Common myeloid progenitor, CD34-positive (primary cell): ENCODE data around the gene CCR3.

Experiments
- CTCF ChIA-PET: fragments of 350-600 bp; sonication (Branson Sonifier 250); formaldehyde crosslinking; loops from one replicate; lab custom pipeline; 2021; ENCODE audit warnings: antibody characterized with exemption; lab: Charles Lee
- POLR2A ChIA-PET: fragments of 350-600 bp; sonication (Branson Sonifier 250); formaldehyde crosslinking; loops from one replicate; lab custom pipeline; 2021; ENCODE audit warnings: antibody characterized with exemption; lab: Charles Lee
- DNase-seq, 3 donors: peaks; one replicate each; pipeline versions ENCODE4 v3.0.0 to v3.0.0-alpha.2; 2013
- H3K27ac ChIP-seq, 2 experiments: 1 replicate in 1 of 2; 2 replicates in 1 of 2; pipeline ENCODE4 v1.7.0; 2013; ENCODE audit warnings: inconsistent platforms in 2 of 2, low read length in 2 of 2, mild to moderate bottlenecking in 2 of 2, low read depth in 1 of 2, moderate library complexity in 1 of 2; ENCODE audit not compliant: severe bottlenecking in 2 of 2, insufficient read depth in 1 of 2, poor library complexity in 1 of 2
- H3K27me3 ChIP-seq, 5 experiments: replicated peaks in 2 of 5; 1 replicate in 3 of 5; 2 replicates in 2 of 5; pipeline versions ENCODE4 v1.6.1 to v1.7.0; 2013; ENCODE audit warnings: low read length in 4 of 5, mild to moderate bottlenecking in 2 of 5, moderate library complexity in 2 of 5, inconsistent platforms in 1 of 5; ENCODE audit not compliant: insufficient read depth in 5 of 5, control insufficient read depth in 4 of 5
- H3K36me3 ChIP-seq, 4 experiments: 1 replicate in 2 of 4; 2 replicates in 2 of 4; pipeline versions ENCODE4 v1.6.1 to v1.7.0; 2013; ENCODE audit warnings: low read length in 3 of 4, control low read depth in 1 of 4, mild to moderate bottlenecking in 1 of 4; ENCODE audit not compliant: control insufficient read depth in 4 of 4, insufficient read depth in 4 of 4
- H3K4me1 ChIP-seq, 4 experiments: 1 replicate in 3 of 4; 2 replicates in 1 of 4; pipeline versions ENCODE4 v1.6.1 to v1.7.1; 2013; ENCODE audit warnings: low read length in 3 of 4, mild to moderate bottlenecking in 3 of 4, control low read depth in 1 of 4, inconsistent platforms in 1 of 4, moderate library complexity in 1 of 4; ENCODE audit not compliant: control insufficient read depth in 4 of 4, insufficient read depth in 4 of 4; ENCODE audit errors: control extremely low read depth in 1 of 4
- H3K4me3 ChIP-seq, 7 experiments: 1 replicate in 4 of 7; 2 replicates in 3 of 7; pipeline versions ENCODE4 v1.5.1 to v1.7.0; 2013; ENCODE audit warnings: mild to moderate bottlenecking in 7 of 7, low read length in 6 of 7, moderate library complexity in 6 of 7, inconsistent platforms in 2 of 7, low read depth in 2 of 7, control low read depth in 1 of 7; ENCODE audit not compliant: insufficient read depth in 4 of 7, control insufficient read depth in 1 of 7; ENCODE audit errors: extremely low read depth in 1 of 7
- H3K9me3 ChIP-seq, 5 experiments: 1 replicate in 4 of 5; 2 replicates in 1 of 5; pipeline versions ENCODE4 v1.6.1 to v1.7.1; 2013; ENCODE audit warnings: low read length in 4 of 5, mild to moderate bottlenecking in 2 of 5, inconsistent platforms in 1 of 5, low read depth in 1 of 5, moderate library complexity in 1 of 5; ENCODE audit not compliant: control insufficient read depth in 4 of 5, insufficient read depth in 2 of 5; ENCODE audit errors: control extremely low read depth in 1 of 5
- WGBS: methylation state at CpG from one replicate; pipeline ENCODE4 v1.1.5; 2013; ENCODE audit not compliant: insufficient coverage; 5-methylcytosine and 5-hydroxymethylcytosine counted together

CCR3 gene

DNA sequence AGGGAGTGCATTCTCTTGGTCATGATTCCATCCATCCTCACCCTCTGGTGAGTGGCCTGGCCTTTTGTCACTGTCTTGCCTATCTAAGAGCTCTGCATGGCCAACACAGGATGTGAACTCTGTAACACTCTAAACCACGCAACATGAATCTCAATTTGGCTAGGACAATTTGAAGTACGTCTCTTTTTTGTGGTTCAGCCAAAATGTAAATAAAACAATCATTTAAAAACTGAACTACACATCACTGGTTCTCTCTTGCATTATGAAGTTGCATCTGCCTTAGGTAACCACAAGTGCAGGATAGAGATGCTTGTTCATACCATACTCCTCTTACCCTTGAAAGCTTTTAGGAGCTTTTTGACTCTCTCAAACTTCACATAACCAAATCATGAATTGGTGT is 27.3 kb downstream of the CCR3 start:
- no peaks in the 10 kb centered on the region for H3K36me3 ChIP-seq
- H3K4me1 ChIP-seq = peaks cover 0 to 3% (median 0%) of the 10 kb centered on the region in 4 experiments
- DNase-seq = peak in 1 of 3 donors; percentile 28
- ChIA-PET CTCF (interaction anchor here (1.5 kb wide), 1 partner anchor 95 kb away, joined by 3 read pairs; no protein-coding TSS in a partner anchor), POLR2A (no interaction called here)
- 52% methylated on average over 2 of the region's 2 CpGs for WGBS
- H3K4me3 ChIP-seq = no peak overlapping the region
- no peaks in the 10 kb centered on the region for H3K9me3 ChIP-seq
- H3K27ac ChIP-seq = no peak overlapping the region
- H3K27me3 ChIP-seq = no peaks in the 10 kb centered on the region

DNA sequence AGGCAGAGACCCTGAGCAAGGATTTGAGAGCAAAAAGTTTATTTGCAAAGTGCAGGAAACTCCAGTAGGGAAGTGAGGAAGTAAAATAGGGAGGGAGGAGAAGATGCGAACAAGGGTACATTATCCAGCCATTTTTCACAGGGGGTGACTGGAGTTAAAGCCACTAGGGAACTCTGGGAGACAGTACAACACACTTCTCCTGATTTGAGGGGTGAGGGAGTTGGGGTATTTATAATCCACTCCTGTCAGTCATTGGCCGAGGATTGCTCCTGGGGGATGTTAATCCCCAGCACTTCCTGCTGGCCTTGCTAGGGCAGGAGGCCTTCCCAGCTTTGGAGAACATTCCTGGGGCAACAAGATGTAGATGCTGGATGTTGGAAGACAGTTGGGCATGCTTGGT is 28.2 kb downstream of the CCR3 start:
- no peak for DNase-seq
- Histone ChIP-seq H3K27ac (no peak overlapping the region), H3K9me3 (no peaks in the 10 kb centered on the region), H3K27me3 (no peaks in the 10 kb centered on the region), H3K4me3 (no peak overlapping the region), H3K4me1 (peaks cover 0 to 3% (median 0%) of the 10 kb centered on the region in 4 experiments), H3K36me3 (no peaks in the 10 kb centered on the region)
- CTCF ChIA-PET = interaction anchor here (1.5 kb wide), 2 partner anchors 94 to 101 kb away, joined by 3 read pairs; no protein-coding TSS in a partner anchor
- WGBS = 96% methylated on average over 2 of the region's 2 CpGs
- POLR2A ChIA-PET = no interaction called here

DNA sequence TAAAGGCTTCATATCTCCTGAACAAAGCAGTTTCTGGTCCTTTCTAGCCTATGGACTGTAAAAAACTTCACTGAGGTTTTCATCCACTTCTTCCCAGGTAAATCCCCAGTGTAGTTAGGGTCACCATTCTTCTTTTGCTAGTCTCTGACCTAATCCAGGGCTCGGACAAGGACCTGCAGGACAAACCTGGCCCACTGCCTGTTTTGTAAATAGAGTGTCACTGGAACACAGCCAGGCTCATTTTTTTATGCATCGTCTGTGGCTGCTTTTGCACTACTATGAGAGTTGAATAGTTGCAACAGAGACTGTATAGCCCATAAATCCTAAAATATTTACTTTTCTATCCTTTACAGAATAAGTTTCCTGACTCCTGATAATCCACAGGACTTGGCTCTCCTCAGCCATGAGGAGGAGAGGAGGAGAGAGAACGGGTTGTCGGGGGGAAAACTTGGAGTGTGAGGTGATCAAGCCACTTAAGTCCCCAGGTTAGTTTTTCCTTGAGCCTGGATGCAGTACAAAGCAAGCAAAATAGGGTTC is 29.0 kb downstream of the CCR3 start:
- H3K27me3 ChIP-seq = no peaks in the 10 kb centered on the region
- no peak overlapping the region for H3K27ac ChIP-seq
- ChIA-PET CTCF (interaction anchor here (1.1 to 1.5 kb wide), 2 partner anchors 101 to 174 kb away, joined by 3 read pairs; no protein-coding TSS in a partner anchor), POLR2A (no interaction called here)
- no peak overlapping the region for H3K4me3 ChIP-seq
- H3K9me3 ChIP-seq = no peaks in the 10 kb centered on the region
- H3K36me3 ChIP-seq = no peaks in the 10 kb centered on the region
- 100% methylated on average over 1 of the region's 4 CpGs for WGBS
- peaks cover 0 to 3% (median under 1%) of the 10 kb centered on the region in 4 experiments for H3K4me1 ChIP-seq
- DNase-seq = no peak

- Histone ChIP-seq H3K36me3 (no peaks in the 10 kb centered on the region), H3K9me3 (no peaks in the 10 kb centered on the region), H3K27me3 (no peaks in the 10 kb centered on the region), H3K4me3 (no peak overlapping the region), H3K4me1 (peaks cover 0 to 8% (median 1%) of the 10 kb centered on the region in 4 experiments), H3K27ac (no peak overlapping the region)
- ChIA-PET CTCF (interaction anchor here (1.1 to 1.5 kb wide), 3 partner anchors 97 to 174 kb away, joined by 3 read pairs; no protein-coding TSS in a partner anchor), POLR2A (no interaction called here)
- WGBS = 100% methylated on average over 4 of the region's 4 CpGs
- DNase-seq = no peak
These were observed 29.8 kb downstream of the CCR3 start for GRCh38 chr3:46272028-46272451.

GRCh38 chr3:46276497-46277099 is 34.3 kb downstream of the CCR3 start:
- peak; percentile 67 to 76 (median 73) for DNase-seq
- POLR2A ChIA-PET = interaction anchor here (0.6 kb wide), 2 partner anchors 15 to 99 kb away, joined by 3 to 4 read pairs; no protein-coding TSS in a partner anchor
- CTCF ChIA-PET = interaction anchor here (0.8 to 2.7 kb wide), 23 partner anchors 10 to 193 kb away, joined by 3 to 20 read pairs (median 3); partner anchors contain the start of genes CCR3 and CCR5

DNA sequence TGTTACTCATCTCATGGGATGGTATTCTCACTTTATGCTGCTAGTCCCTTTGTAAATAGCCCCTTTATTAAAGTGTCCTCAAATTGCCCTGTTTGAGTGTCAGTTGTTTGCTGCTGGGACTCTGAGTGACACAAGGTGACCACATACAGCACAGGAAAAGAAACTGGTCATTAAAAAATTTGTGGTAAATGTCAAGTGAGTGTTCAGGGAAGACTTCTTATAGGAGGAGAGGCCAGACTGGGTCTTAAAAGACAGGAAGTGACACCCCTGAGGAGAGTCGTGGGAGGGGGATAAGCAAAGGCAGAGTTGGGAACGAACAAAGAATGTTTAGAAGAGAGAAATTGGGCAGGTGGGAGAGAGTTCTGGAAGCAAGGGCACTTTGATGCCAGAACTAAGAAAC is 35.2 kb downstream of the CCR3 start:
- Histone ChIP-seq H3K27ac (no peak overlapping the region), H3K27me3 (no peaks in the 10 kb centered on the region), H3K9me3 (peaks cover 3 to 10% (median 5%) of the 10 kb centered on the region in 5 experiments), H3K4me3 (no peak overlapping the region), H3K4me1 (peaks cover 0 to 12% (median 3%) of the 10 kb centered on the region in 4 experiments), H3K36me3 (no peaks in the 10 kb centered on the region)
- WGBS = 34% methylated on average over 2 of the region's 2 CpGs
- POLR2A ChIA-PET = no interaction called here
- DNase-seq = no peak
- CTCF ChIA-PET = interaction anchor here (1.4 to 1.8 kb wide), 5 partner anchors 17 to 91 kb away, joined by 3 to 14 read pairs (median 3); partner anchors contain the start of gene CCR3

More at GRCh38 chr3:46276497-46277099, 34.3 kb downstream of the CCR3 start:
- peaks cover 0 to 12% (median 3%) of the 10 kb centered on the region in 4 experiments for H3K4me1 ChIP-seq
- WGBS = 44% methylated on average over 5 of the region's 9 CpGs
- peaks cover 3 to 10% (median 5%) of the 10 kb centered on the region in 5 experiments for H3K9me3 ChIP-seq
- H3K27me3 ChIP-seq = no peaks in the 10 kb centered on the region
- H3K27ac ChIP-seq = no peak overlapping the region
- no peak overlapping the region for H3K4me3 ChIP-seq
- no peaks in the 10 kb centered on the region for H3K36me3 ChIP-seq
